Adipose tissue (tissue), 3 donors: Measurements from ENCODE around the gene PRSS53. TPM values are rescaled to one million over a fixed set of nuclear protein-coding genes. Genes with fewer than 3 reads are reported as not detected.

Experiments
- polyA plus RNA-seq, 3 donors: library from polyadenylated mRNA; stranded (reverse); fragments of 200-250 nt; gene quantifications; one replicate each; pipeline ENCODE4 v1.2.3, GENCODE V29; 2013
- donor health status: healthy with polysubstance abuse.
- donor health status: Bipolar disorder and iron deficiency.
- donor health status: healthy.

The PRSS53 gene
- polyA plus RNA-seq, 3 donors = 0.45 to 2.4 (median 0.88) TPM

Other genes with a start within 250 kb of the PRSS53 start
- 10 to 100 TPM; 11.8 to 52.1 (median 22.0) TPM for gene BCL7C, start 194.9 kb downstream of the PRSS53 start, polyA plus RNA-seq
- 1 to 10 TPM; 1.9 to 9.2 (median 5.8) TPM for gene CTF1, start 192.3 kb downstream of the PRSS53 start, polyA plus RNA-seq
- gene FBXL19, start 165.4 kb downstream of the PRSS53 start, polyA plus RNA-seq = 1 to 10 TPM; 3.6 to 9.1 (median 5.3) TPM
- 10 to 100 TPM; 11.3 to 16.3 (median 14.6) TPM for gene ORAI3, start 139.9 kb downstream of the PRSS53 start, polyA plus RNA-seq
- 10 to 100 TPM in 2 of 3 donors, 1 to 10 TPM in 1; 5.1 to 13.0 (median 10.8) TPM for gene SETD1A, start 131.2 kb downstream of the PRSS53 start, polyA plus RNA-seq
- gene HSD3B7, start 103.7 kb downstream of the PRSS53 start, polyA plus RNA-seq = 10 to 100 TPM; 23.3 to 31.2 (median 26.8) TPM
- under 1 TPM; 0.11 to 0.98 (median 0.18) TPM for gene STX1B, start 78.3 kb downstream of the PRSS53 start, polyA plus RNA-seq
- gene STX4, start 55.4 kb downstream of the PRSS53 start, polyA plus RNA-seq = 10 to 100 TPM; 31.8 to 83.0 (median 66.8) TPM
- gene ZNF668, start 14.7 kb downstream of the PRSS53 start, polyA plus RNA-seq = 1 to 10 TPM; 3.3 to 7.1 (median 6.3) TPM
- 1 to 10 TPM; 4.8 to 5.2 (median 5.2) TPM for gene ZNF646, start 14.5 kb downstream of the PRSS53 start, polyA plus RNA-seq
- 100 to 1,000 TPM; 106 to 132 (median 113) TPM for gene VKORC1, start 5.9 kb upstream of the PRSS53 start, polyA plus RNA-seq
- 10 to 100 TPM; 31.4 to 79.6 (median 45.4) TPM for gene BCKDK, start 19.4 kb upstream of the PRSS53 start, polyA plus RNA-seq
- 10 to 100 TPM; 37.6 to 41.5 (median 39.9) TPM for gene KAT8, start 28.7 kb upstream of the PRSS53 start, polyA plus RNA-seq
- gene PRSS8, start 46.8 kb upstream of the PRSS53 start, polyA plus RNA-seq = 100 to 1,000 TPM in 1 of 3 donors, 10 to 100 TPM in 1, 1 to 10 TPM in 1; 1.3 to 159 (median 11.2) TPM
- gene PRSS36, start 61.1 kb upstream of the PRSS53 start, polyA plus RNA-seq = 1 to 10 TPM; 2.4 to 3.8 (median 3.4) TPM
- 100 to 1,000 TPM in 2 of 3 donors, 10 to 100 TPM in 1; 79.6 to 236 (median 213) TPM for gene FUS, start 91.2 kb upstream of the PRSS53 start, polyA plus RNA-seq
- 10 to 100 TPM; 12.2 to 50.5 (median 25.8) TPM for gene PYCARD, start 113.8 kb upstream of the PRSS53 start, polyA plus RNA-seq
- gene TRIM72, start 125.2 kb upstream of the PRSS53 start, polyA plus RNA-seq = under 1 TPM; 0.09 to 0.12 (median 0.11) TPM
- gene PYDC1, start 128.2 kb upstream of the PRSS53 start, polyA plus RNA-seq = not detected
- gene ITGAM, start 171.0 kb upstream of the PRSS53 start, polyA plus RNA-seq = 10 to 100 TPM in 1 of 3 donors, 1 to 10 TPM in 2; 1.4 to 15.6 (median 7.8) TPM